ENCODE data around the gene GALNT9.
"Not testable (repeated sequence)": the region's sequence is repeated elsewhere in the genome, so short reads cannot be mapped to it uniquely, and the experiment has no call there.

Gene GALNT9

GRCh38 chr12:132313182-132313581 lies 16.2 kb downstream of the GALNT9 start:
- no peak for DNase-seq (ENCODE audit: low read depth in 2 of 2)

GRCh38 chr12:132312516-132312915 lies 16.9 kb downstream of the GALNT9 start:
- DNase-seq (ENCODE audit: low read depth in 2 of 2): no peak

GRCh38 chr12:132311201-132311915 lies 18.0 kb downstream of the GALNT9 start:
- no peak for DNase-seq (ENCODE audit: low read depth in 2 of 2)

- no peak for DNase-seq (ENCODE audit: low read depth in 2 of 2)
Measured at GRCh38 chr12:132310181-132311040, 19.0 kb downstream of the GALNT9 start.

GRCh38 chr12:132309596-132310086 lies 19.7 kb downstream of the GALNT9 start:
- no peak for DNase-seq (ENCODE audit: low read depth in 2 of 2)

- no peak for DNase-seq (ENCODE audit: low read depth in 2 of 2)
Measured at GRCh38 chr12:132308853-132309595, 20.4 kb downstream of the GALNT9 start.

GRCh38 chr12:132307976-132308852 lies 21.2 kb downstream of the GALNT9 start:
- DNase-seq (ENCODE audit: low read depth in 2 of 2): no peak

GRCh38 chr12:132306885-132307191 lies 22.6 kb downstream of the GALNT9 start:
- no peak for DNase-seq (ENCODE audit: low read depth in 2 of 2)

- DNase-seq (ENCODE audit: low read depth in 2 of 2): no peak
Measured at GRCh38 chr12:132305991-132306884, 23.2 kb downstream of the GALNT9 start.

GRCh38 chr12:132305560-132305966 lies 23.8 kb downstream of the GALNT9 start:
- DNase-seq (ENCODE audit: low read depth in 2 of 2): no peak

GRCh38 chr12:132304866-132305265 lies 24.5 kb downstream of the GALNT9 start:
- not testable (repeated sequence) for DNase-seq (ENCODE audit: low read depth in 2 of 2)

GRCh38 chr12:132303853-132304373 lies 25.5 kb downstream of the GALNT9 start:
- not testable (repeated sequence) for DNase-seq (ENCODE audit: low read depth in 2 of 2)

- DNase-seq (ENCODE audit: low read depth in 2 of 2): no peak
Measured at GRCh38 chr12:132302466-132303358, 26.7 kb downstream of the GALNT9 start.

- no peak for DNase-seq (ENCODE audit: low read depth in 2 of 2)
Measured at GRCh38 chr12:132300789-132301722, 28.3 kb downstream of the GALNT9 start.

- no peak for DNase-seq (ENCODE audit: low read depth in 2 of 2)
Measured at GRCh38 chr12:132296063-132296462, 33.3 kb downstream of the GALNT9 start.

GRCh38 chr12:132295561-132295960 lies 33.8 kb downstream of the GALNT9 start:
- DNase-seq (ENCODE audit: low read depth in 2 of 2): not testable (repeated sequence)

GRCh38 chr12:132295101-132295526 lies 34.3 kb downstream of the GALNT9 start:
- no peak for DNase-seq (ENCODE audit: low read depth in 2 of 2)

All from stimulated activated CD4-positive, alpha-beta T cell treated with anti-CD3 and anti-CD28 coated beads, Interleukin-15, amount 100 ng/mL, for 48 hours (primary cell).